Heart left ventricle (tissue), 16 donors: Measurements from ENCODE around the gene CDH11. TPM values are rescaled to one million over a fixed set of nuclear protein-coding genes. Genes with fewer than 3 reads are reported as not detected.

Experiments
- ATAC-seq, 4 donors: fragments of 200-7000 bp; cut with Tn5 transposase; one replicate each; pipeline ENCODE4 v1.9.1; 2020 to 2022; ENCODE audit warnings: moderate library complexity in 4 of 4, mild to moderate bottlenecking in 3 of 4, moderate number of reproducible peaks in 1 of 4
- DNase-seq, 5 donors: peaks; one replicate each; pipeline ENCODE4 v3.0.0-alpha.2; 2020
- H3K27ac ChIP-seq, 12 donors: fragments of 200-600 bp; sonication (generic) in 4 of 12; one replicate each; pipeline versions ENCODE4 v1.5.0 to v1.8.0; 2016 to 2022; ENCODE audit warnings: mild to moderate bottlenecking in 2 of 12
- H3K27me3 ChIP-seq, 9 donors: fragments of 200-600 bp; sonication (generic) in 2 of 9; one replicate each; pipeline versions ENCODE4 v1.5.1 to v1.8.0; 2016 to 2022; ENCODE audit warnings: mild to moderate bottlenecking in 3 of 9
- H3K36me3 ChIP-seq, 9 donors: fragments of 200-600 bp; sonication (generic) in 2 of 9; one replicate each; pipeline versions ENCODE4 v1.5.0 to v1.8.0; 2018 to 2022; ENCODE audit warnings: mild to moderate bottlenecking in 2 of 9
- H3K4me1 ChIP-seq, 12 donors: fragments of 200-600 bp; sonication (generic) in 4 of 12; one replicate each; pipeline versions ENCODE4 v1.5.0 to v1.8.0; 2016 to 2022; ENCODE audit warnings: mild to moderate bottlenecking in 3 of 12
- H3K4me3 ChIP-seq, 12 donors: fragments of 200-600 bp; sonication (generic) in 4 of 12; one replicate each; pipeline versions ENCODE4 v1.5.0 to v1.8.0; 2017 to 2022; ENCODE audit warnings: mild to moderate bottlenecking in 9 of 12, moderate library complexity in 4 of 12
- H3K9me3 ChIP-seq, 12 donors: fragments of 200-600 bp; sonication (generic) in 4 of 12; one replicate each; pipeline versions ENCODE4 v1.5.0 to v1.8.0; 2016 to 2022; ENCODE audit warnings: mild to moderate bottlenecking in 1 of 12
- CTCF ChIP-seq, 12 donors: fragments of 200-600 bp; sonication (generic) in 4 of 12; IDR thresholded peaks; one replicate each; pipeline versions ENCODE4 v1.5.0 to v1.8.0; 2018 to 2022; ENCODE audit warnings: antibody characterized with exemption in 12 of 12, mild to moderate bottlenecking in 5 of 12
- POLR2A ChIP-seq, 2 donors: fragments of 450-650 bp; IDR thresholded peaks; one replicate each; pipeline ENCODE4 v1.6.1; 2017; ENCODE audit warnings: antibody characterized with exemption in 2 of 2, mild to moderate bottlenecking in 2 of 2, moderate library complexity in 2 of 2
- WGBS, 4 donors: extraction: QIAGEN DNeasy Blood & Tissue Kit in 2 of 4; methylation state at CpG; one replicate each; pipeline versions ENCODE4 v1.1.5 to v1.1.7; 2013 to 2018; 5-methylcytosine and 5-hydroxymethylcytosine counted together
- intact Hi-C, 10 donors: fragments of 100-400 bp; cut with DNase I; formaldehyde crosslinking; loops; one replicate each; pipeline versions ENCODE4 v1.11.1 to v1.14.2; 2022
- long read RNA-seq, 3 donors: library from polyadenylated mRNA; unstranded; transcript quantifications; one replicate each; pipeline ENCODE4 v2.0.0, GENCODE V29; 2020 to 2021
- polyA plus RNA-seq, 2 donors: library from polyadenylated mRNA; stranded (reverse); fragments of 200-250 nt; gene quantifications; one replicate each; pipeline ENCODE4 v1.2.3, GENCODE V29; 2013
- total RNA-seq, 9 donors: library from RNA; depleted of rRNA in 2 of 9; stranded (reverse); fragments of >200 nt in 2 of 9; fragmentation: NEBNext Ultra II Directional in 3 of 9; extraction: Animal tissue kit (Norgen Biotek cat#: 25700) in 3 of 9; gene quantifications; one replicate each; pipeline versions ENCODE4 v1.1.0 to v1.2.4, GENCODE V29; 2016 to 2023
- donor health status: ischemic (EF 13 %, LVEDD 7.1; RV severe dilation, severe dysfunction).
- donor health status: healthy with polysubstance abuse.
- donor health status: DM: no; HTN: yes; CAD: no.
- donor health status: DM: no; HTN: no; CAD: no.
- donor health status: ischemic (EF 25% LVEDD 6.9; RV normal size, moderate dysfunction).
- donor health status: ischemic (EF 25% LVEDD 5.7; RV mildly dilated, moderate dysfunction).
- donor health status: healthy.
- donor health status: DM: yes; HTN: yes; CAD: no.
- donor health status: ischemic (EF 35%, LVEDD 5.7; RV mildly dilated, moderate dysfunction).
- donor health status: nonischemic (EF 11% LVEDD 7.7; RV severe dilation, severe dysfunction).
- donor health status: DM: yes; HTN: yes; CAD: no.
- donor health status: PGD.
- donor health status: ischemic (EF 29% LVEDD 5.4; RV normal size, mild dysfunction).
- donor health status: nonischemic (EF 23%, LVEDD 6.1; RV moderate dilation, normal function).

CDH11 gene
- total RNA-seq (10 to 100 TPM in 5 of 9 donors, 1 to 10 TPM in 4; 6.0 to 37.1 (median 11.9) TPM), polyA plus RNA-seq (1 to 10 TPM; 1.4 to 4.9 TPM)
- long read RNA-seq, donor 1, full-length matches to known transcripts: 2 of 3 reads
- long read RNA-seq, donor 1, partial matches to known transcripts: 0 of 3 reads
- long read RNA-seq, donor 1, other reads (novel, unspliced or antisense): 1 of 3 reads
- long read RNA-seq, donor 2, full-length matches to known transcripts: 3 of 8 reads
- long read RNA-seq, donor 2, partial matches to known transcripts: 2 of 8 reads
- long read RNA-seq, donor 2, other reads (novel, unspliced or antisense): 3 of 8 reads
- long read RNA-seq, donor 3, full-length matches to known transcripts: 2 of 3 reads
- long read RNA-seq, donor 3, partial matches to known transcripts: 1 of 3 reads
- long read RNA-seq, donor 3, other reads (novel, unspliced or antisense): 0 of 3 reads

GRCh38 chr16:65121870-65122723, at the start of gene CDH11:
Gene CDH11, minus strand, starts transcription at chr16:65122063. Its CDS starts 117,194 bp downstream, at chr16:65004869.
- H3K9me3 ChIP-seq: no peaks in the 10 kb centered on the region
- DNase-seq (peak; percentile 64 to 79 (median 69)), ATAC-seq (peak in 3 of 4 donors; percentile 52 to 69 (median 58))
- intact Hi-C loops: loop anchor here in 1 of 10 donors (5.0 to 10.0 kb wide), 3 partner anchors 60 to 1143 kb away; no protein-coding TSS in a partner anchor
- WGBS, 4 donors: 0 to 1% (median 1%) methylated on average over 40 to 67 of the region's 69 CpGs
- H3K27me3 ChIP-seq: peaks cover 0 to 36% (median 3%) of the 10 kb centered on the region in 9 donors
- no peaks in the 10 kb centered on the region for H3K36me3 ChIP-seq
- peak within 1 kb of the TSS; percentile 56 to 92 (median 77) for H3K27ac ChIP-seq
- peak within 1 kb of the TSS; percentile 33 to 76 (median 65) for H3K4me3 ChIP-seq
- H3K4me1 ChIP-seq: peaks cover 0 to 33% (median 5%) of the 10 kb centered on the region in 12 donors
- no peak for TF ChIP-seq POLR2A (IDR thresholded peaks at IDR 0.05)
- peak in 9 of 12 donors; percentile 13 to 48 (median 31) for TF ChIP-seq CTCF (IDR thresholded peaks at IDR 0.05)

- TF ChIP-seq POLR2A (IDR thresholded peaks at IDR 0.05): no peak
- ATAC-seq (no peak), DNase-seq (no peak)
- Histone ChIP-seq H3K4me1 (no peaks in the 10 kb centered on the region), H3K4me3 (no peak overlapping the region), H3K27me3 (no peaks in the 10 kb centered on the region), H3K27ac (no peak overlapping the region), H3K36me3 (no peaks in the 10 kb centered on the region), H3K9me3 (no peaks in the 10 kb centered on the region)
- intact Hi-C loops: no loop called here
- WGBS, 4 donors: 42 to 48% (median 47%) methylated on average over 3 of the region's 3 CpGs
Observed at GRCh38 chr16:65154321-65154720, 32.5 kb upstream of the CDH11 start.

DNA sequence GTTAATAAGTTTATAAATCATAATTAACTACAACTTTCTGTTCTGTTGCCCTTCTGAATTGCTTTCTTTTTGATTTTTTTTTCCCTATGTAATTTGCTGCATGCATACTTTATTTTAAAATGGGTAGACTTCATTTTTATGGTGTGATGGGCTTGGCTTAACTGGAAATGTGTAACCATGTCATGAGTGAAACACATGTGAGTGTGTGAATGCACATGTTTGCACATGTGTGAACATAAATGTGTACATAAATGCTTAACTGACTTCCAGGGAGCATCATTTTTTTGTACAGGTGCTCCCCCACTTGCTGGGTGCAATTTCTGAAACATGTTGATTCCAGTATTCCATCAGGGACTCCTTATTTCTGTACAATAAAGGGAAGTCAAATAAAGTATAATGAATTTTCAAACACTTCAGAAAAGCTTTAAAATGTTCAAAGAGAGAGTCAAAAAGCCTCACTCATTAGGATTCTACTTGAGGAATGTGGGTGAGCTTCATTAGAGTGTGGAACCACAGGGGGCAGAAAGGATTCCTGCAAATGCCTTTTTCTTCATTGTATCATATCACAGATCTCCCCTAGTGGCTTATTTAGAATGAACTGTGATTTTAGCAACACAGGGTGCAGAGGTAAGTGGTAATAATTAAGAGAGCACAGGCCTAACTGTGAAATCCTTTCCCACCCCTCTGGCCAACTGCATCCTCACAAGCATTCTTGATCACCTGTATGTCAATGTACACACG, 31.7 kb upstream of the CDH11 start:
- DNase-seq (no peak), ATAC-seq (no peak)
- Histone ChIP-seq H3K9me3 (no peaks in the 10 kb centered on the region), H3K27me3 (no peaks in the 10 kb centered on the region), H3K4me1 (no peaks in the 10 kb centered on the region), H3K4me3 (no peak overlapping the region), H3K36me3 (no peaks in the 10 kb centered on the region), H3K27ac (no peak overlapping the region)
- intact Hi-C loops: no loop called here
- WGBS, 4 donors: 66 to 74% (median 71%) methylated on average over 1 of the region's 1 CpG
- no peak for TF ChIP-seq POLR2A (IDR thresholded peaks at IDR 0.05)
- no peak for TF ChIP-seq CTCF (IDR thresholded peaks at IDR 0.05)

- H3K27ac ChIP-seq: no peak overlapping the region
- no peaks in the 10 kb centered on the region for H3K4me1 ChIP-seq
- H3K36me3 ChIP-seq: no peaks in the 10 kb centered on the region
- no peak overlapping the region for H3K4me3 ChIP-seq
- no peaks in the 10 kb centered on the region for H3K9me3 ChIP-seq
- no peaks in the 10 kb centered on the region for H3K27me3 ChIP-seq
- no peak for ATAC-seq
- TF ChIP-seq POLR2A (IDR thresholded peaks at IDR 0.05) (no peak), CTCF (IDR thresholded peaks at IDR 0.05) (no peak)
- intact Hi-C loops: no loop called here
- no peak for DNase-seq
Observed at GRCh38 chr16:65148804-65149203, 26.9 kb upstream of the CDH11 start.
